Measurements from ENCODE around the gene TMEM171.
A peak's percentile ranks its signal among the peaks of the same experiment; 100 is the strongest.

TMEM171 gene

DNA sequence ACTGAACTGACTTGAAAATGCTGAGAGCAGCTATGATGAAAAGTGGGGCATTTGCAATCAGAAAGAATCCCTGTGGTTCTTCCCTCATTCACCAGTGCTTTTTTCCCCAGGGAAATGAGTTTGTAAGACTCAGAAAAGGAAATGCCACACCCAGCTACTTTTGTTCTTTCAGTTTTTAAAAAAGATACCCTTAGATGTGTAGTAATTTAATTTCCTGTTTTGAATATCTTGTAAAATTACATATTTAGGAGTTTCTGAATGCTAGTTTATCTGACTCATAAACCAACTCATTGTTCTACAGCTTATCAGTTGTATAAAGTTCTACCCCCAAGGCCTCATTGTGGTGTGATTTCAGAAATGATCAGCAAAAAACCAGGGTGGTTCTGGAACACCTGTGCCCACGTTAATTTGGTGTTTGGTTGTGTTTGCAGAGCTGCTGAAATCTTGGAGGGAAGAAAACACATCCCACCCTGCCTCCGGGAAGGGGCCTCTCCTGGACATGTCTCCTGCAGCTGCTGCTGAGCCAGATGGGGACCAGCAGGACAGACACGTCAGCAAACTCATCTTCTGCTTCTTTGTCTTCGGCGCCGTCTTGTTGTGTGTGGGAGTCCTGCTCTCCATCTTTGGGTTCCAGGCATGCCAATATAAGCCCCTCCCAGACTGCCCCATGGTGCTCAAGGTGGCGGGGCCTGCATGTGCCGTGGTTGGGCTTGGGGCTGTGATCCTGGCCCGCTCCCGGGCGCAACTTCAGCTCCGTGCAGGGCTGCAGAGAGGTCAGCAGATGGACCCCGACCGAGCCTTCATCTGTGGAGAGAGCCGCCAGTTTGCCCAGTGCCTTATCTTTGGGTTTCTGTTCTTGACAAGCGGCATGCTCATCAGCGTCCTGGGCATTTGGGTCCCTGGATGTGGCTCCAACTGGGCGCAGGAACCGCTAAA is 2.8 kb downstream of the TMEM171 start:
- no peak for DNase-seq

DNA sequence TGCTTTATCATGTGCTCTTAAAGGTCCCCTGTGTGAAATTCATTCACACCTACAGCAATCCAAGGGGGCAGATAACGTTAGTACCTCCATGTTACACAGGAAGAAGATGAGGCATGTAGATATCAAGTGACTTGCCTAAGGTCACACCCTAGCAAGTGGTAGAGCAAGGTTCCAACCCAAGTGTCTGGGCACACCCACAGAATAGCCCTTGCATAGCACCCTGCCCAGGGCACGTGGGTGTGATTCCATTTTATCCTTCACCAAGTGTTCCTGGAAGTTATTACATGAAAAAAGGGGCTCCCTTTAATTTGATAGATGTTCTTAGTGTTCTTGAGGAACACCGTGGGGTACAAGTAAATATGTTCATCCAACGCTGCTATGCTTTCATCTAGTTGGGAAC is 4.9 kb downstream of the TMEM171 start:
- no peak for DNase-seq

DNA sequence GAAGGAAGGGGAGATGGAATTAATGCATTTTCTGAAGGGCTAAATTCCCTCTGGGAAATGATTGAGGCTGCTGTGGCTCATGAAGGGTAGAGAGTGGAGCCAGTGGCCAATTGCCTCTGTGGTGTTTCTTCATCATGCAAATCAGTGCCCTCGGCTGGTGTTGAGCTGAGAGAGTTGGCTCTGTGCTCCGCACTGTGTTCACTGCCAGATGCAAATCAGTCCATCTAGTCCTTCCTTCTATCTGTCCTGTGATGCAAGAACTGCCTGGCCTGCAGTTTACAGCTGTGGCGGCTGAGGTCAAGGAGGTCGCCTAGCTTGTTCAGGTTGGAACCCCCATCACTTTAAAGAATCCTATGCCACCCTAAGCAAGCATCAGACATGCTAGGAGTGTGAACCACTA is 6.0 kb downstream of the TMEM171 start:
- DNase-seq: no peak

DNA sequence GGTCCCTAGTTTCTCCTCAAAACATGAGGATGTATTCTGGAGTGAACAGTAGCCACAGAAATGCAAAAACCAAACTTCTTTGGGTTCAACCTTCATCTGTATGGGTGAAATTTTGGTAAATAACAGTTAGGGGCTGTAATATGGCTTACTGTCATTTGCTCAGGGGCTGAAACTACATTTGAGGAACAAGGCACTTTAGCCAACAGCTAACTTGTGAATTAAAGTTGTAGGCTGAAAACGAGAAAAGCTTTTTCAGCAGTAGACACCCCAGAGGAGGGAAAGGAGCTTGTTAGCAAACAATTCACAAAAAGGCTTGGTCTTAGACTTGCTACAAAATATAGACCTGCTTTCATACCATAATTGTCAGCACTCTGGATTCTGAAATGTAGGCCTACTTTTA is 6.6 kb downstream of the TMEM171 start:
- no peak for DNase-seq

DNA sequence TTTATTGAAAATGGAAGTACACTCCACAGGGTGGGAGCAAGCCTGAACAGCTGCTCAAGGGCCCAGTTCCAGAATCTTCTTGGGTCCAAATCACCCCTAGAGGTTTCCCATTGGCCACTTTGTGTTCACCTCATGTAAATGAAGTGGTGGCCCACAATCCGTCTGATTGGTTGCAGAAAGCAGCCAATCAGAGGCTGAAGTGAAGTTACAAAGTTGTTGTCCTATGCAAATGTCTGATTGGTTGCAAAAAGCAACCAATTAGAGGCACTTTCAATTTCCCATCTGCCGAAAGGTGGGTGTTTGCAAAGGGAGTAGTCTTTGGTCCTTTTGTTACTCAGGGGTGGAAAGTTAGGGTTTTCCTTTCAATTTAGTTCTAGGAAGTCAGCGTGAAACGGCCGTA is 8.8 kb downstream of the TMEM171 start:
- no peak for DNase-seq

DNA sequence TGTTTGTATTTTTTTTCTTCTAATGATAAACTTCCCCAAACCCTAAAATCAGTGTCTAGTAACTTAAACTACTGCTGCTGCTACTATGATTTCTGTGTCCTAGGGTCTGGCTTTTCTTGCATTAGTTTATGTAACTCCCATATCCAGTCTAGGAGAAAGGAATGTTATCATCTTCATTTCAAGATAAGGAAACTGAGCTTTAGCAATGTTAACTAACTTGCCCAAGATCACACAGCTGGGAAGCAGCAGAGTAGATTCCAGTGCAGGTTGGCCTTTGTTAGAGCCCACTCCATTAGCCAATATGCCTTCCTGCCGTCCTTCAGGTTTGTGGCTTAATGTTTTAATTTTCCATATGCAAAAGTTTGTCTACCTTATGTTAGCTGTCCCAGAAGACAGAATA is 10.4 kb downstream of the TMEM171 start:
- no peak for DNase-seq

DNA sequence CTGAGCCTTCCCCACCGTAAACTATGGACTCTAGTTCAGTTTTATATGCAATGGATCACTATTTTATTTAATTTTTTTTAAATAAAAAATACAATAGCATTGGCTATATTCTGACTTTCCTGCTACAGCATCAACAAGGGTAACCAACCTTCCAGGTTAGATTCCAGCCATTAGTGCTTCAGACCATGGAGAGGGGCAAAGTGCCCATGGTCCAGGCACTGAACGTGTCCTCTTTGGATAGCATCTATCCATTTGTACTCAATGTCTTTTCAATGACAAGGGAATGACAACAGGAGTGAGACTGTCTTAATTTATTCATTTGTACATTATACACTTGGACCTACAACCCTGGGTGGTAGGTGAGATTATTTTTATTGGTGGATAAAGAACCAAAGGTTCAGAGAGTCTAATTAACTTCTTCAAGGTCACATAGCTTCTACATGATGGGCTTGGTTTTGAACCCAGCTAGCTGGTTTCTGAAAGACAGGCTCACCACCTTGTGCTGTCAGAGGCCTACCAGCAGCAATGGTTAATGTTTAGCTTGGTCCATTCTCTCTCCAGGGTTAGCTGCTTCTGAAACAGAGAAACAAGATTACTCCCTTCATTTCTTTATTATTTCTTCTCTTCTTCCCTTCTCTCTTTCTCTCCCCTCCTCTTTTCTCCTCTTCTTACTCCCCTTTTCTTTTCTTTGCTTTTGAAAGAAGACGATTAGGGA is 11.5 kb downstream of the TMEM171 start:
- no peak for DNase-seq

DNA sequence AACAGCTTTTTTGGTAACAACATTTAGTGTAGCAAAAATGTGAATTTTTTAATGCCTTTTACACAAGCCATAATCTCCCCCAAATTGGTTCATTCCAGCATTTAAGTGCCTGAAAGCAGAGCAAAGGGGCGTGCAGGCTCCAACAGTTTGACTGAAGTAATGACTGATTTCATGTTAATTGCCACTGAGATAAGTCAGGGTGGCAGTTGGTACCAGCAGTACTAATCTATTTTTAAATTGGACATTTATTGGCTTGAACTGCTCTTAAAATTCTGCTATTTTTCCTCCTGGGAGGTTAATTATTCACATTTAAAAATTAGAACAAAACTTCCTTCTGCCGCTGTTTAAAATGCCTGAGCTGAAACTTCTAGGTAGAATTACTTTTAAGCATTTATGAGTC is 12.4 kb downstream of the TMEM171 start:
- no peak for DNase-seq

DNA sequence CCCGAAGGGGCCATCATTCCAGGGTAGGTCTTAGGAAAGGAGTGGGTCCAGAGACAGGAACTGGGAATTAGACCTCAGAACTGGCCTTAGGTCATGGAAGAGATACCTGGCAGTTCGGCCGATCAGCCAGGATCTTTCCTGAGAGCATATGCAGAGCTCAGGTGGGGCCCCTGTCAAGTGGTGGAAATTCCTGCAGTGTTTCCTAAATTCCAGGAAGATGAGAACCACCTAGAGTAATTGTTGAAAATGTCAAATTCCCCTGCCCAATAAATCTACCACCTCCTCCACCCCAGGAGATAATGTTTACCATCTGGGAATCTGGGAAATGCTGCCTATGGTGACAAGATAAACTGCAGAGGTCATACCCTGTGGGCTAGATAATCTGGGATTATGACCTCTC is 14.6 kb downstream of the TMEM171 start:
- DNase-seq: no peak

DNA sequence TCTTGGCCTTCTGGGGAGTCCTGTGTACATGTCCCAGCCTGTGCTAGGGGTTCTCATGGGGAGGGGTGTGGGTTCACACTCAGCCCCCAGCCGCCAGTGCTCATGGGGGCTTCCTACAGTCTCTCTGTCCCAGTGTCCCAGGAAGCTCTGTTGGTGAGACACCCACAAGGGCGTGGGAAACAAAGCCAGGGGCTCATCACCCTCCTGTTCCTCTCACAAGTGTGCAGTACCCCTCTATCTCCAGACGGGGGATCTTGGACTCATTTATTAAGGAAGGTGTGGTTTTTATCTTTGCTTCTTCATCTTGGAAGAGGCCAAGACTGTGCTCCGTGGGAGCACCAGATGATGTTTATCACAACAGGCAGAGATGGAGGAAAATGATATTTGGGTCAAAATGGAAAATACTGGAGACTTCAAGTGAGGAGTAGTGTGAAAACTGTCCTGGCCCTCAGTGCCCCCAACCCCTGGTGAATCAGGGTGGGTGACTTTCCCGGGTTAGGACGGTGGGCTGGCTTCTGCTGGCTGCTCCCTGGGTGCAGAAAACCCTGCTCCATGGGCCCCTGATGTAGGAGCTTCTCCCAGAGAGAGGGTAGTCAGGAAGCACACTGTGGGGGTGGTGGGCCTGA is 15.2 kb downstream of the TMEM171 start:
- peak; percentile 27 for DNase-seq

DNA sequence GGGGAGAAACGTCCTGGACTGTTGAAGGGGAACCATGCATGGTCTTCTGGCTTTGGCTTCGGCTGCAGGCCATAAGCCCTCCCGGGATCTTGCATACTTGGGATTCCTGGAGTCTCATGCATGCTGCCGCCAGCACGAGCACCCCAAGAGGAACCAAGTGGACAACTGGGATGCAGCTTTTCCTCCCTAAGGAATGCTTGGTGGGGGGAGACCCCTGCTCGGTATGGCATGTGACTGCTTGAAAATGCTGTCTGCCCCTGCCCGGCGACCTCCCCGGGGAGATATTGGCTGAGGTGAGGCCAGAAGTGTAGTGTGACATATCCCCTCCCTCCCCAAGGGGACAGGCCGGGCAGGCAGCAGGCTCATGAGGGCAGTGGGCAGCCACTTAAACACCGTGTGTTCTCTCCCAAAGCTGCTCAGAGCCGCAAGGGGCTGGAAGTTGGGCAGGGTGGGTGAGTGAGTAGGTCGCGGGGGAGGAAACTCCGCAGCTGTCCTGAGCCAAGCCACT is 15.7 kb downstream of the TMEM171 start:
- no peak for DNase-seq

DNA sequence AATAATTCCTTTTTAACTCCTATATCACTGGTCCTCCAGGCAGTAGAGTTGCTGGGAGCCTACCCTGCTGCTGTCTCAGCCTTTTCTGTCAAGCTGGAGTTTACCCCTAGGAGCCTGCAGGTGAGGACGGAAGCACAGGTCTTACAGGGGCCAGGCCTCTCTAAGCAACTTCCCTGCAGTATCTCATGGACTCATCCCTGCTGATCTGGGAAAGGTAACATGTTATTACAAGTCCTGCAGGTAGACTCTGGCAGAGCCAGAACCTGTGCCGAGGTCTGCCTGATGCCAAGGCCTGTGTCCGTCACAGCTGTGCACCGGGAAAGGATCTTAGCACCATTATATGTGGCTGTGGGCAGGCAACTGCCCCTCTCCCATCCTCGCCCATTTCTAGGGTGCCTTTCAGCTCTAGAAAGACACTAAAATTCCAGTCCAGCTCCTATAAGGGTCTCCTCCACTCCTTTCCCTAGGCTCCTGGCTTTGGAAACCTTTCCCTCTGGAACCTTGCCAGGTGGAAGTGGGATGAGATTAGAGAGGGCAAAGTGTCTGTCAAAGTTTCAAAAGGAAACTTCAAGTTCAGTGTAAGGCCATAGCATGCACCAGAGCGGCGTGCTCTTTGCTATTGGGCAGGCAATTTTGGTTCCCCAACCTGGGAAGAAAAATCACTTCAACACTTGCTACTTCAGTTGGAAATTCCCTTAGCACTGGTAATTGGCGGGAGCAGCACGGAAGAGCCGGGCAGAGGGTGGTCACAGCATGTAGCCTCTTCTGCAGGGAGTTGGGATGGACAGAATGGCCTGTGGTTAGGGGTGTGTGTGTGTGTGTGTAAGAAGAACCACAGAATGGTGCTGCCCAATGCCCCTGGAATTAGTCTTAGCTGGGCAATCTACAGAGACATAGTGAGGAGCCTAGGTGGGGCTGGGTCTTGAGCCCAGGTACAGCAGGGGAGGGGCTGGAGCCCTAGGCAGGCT is 17.5 kb downstream of the TMEM171 start:
- DNase-seq: no peak

DNA sequence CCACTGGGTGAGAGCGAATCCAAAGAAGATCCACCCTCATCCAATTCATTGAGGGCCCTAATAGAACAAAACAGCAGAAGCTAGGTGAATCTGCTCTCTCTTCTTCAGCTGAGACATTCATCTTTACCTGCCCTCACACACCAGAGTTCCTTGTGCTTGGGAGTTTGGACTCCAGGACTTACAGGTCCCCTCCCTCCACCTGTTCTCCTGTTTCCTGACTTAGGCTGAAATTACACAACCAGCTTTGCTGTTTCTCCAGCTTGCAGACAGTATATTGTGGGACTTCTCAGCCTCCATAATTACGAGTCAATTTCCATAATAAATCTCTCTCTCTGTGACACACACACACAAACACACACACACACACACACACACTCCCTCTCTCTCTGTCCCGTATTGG is 19.1 kb downstream of the TMEM171 start:
- no peak for DNase-seq

DNA sequence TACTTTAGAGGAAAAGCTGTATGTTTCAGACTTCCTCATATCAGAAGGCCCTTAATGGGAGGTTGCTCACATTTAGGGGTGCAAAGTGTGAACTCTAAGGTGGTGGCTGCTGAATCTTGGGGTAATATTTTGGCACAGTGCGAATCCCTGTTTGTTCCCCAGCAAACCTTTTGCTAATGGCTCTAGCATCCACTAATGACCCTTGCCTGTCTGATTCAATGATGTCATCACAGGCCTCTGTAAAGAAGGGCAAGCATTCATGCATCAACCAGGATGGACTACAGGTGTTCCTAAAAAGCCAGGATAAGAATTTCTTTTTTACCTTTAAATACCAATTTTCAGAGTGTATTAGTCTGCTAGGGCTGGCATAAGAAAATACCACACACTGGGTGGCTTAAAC is 20.4 kb downstream of the TMEM171 start:
- DNase-seq: no peak

DNA sequence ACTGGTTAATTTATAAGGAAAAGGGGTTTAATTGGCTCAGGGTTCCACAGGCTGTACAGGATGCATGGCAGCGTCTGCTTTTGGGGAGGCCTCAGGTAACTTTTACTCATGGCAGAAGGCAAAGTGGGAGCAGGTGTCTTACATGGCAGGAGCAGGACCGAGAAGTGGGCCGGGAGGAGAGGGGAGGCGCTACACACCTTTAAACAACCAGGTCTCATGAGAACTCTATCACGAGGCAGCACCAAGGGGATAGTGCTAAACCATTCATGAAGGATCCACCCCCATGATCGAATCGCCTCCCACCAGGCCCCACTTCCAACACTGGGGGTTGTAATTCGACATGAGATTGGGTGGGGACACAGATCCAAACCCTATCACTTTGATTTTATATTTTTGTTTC is 21.7 kb downstream of the TMEM171 start:
- no peak for DNase-seq

DNA sequence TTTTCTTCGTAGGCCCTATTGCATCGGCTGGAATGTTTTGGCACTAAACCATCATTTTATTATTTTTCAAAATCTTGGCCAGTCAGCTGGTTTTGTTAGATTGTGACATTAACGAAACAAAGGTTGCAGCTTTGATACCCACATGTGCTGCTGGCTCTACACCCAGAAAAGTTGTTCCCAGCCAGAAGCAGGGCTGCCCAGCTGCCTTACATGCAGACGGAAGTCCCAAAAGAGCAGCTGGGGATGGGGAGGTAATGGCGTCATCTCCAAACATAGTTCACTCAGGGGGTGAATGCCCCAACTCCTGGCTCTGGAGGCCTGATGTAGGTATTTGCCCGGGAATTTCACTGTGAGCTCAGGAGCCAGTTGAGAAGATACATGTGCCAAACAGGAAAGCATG is 23.3 kb downstream of the TMEM171 start:
- no peak for DNase-seq

DNA sequence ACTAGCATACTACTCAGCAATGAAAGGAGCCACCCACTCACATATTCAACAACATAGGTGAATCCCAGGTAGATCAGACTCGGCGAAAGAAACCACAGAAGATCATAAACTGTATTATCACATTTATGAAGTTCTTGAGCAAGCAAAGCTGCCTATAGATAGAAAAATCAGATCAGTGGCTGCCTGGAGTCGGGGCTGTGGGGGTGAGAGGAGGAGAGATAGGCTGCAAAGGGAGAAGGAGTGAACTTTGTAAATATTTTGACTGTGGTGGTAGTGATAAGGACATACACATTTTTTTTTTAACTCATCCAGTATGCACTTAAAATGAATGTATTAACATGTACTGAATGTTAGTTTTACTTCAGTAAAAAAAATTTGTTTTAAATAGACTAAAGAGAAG is 29.2 kb downstream of the TMEM171 start:
- no peak for DNase-seq

DNA sequence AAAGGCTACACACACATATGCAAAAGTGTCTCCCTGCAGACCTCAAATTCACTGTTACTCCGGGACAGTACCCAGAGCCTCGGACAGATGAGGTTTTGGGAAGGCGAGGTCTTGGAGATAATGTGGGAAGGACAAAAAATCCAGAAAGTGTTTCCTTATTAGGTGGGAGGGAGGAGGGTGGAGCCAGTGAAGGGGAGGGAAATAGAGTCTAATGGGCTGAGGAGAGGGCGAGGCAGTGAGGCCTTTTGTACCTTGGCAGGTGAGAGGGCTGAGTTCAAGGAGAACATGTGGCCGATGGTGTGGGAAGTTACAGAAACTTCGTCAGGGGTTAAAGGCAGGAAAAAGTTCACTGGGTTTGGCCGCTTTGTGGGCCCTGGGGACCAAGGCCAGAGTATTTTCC is 30.5 kb downstream of the TMEM171 start:
- DNase-seq: no peak

DNA sequence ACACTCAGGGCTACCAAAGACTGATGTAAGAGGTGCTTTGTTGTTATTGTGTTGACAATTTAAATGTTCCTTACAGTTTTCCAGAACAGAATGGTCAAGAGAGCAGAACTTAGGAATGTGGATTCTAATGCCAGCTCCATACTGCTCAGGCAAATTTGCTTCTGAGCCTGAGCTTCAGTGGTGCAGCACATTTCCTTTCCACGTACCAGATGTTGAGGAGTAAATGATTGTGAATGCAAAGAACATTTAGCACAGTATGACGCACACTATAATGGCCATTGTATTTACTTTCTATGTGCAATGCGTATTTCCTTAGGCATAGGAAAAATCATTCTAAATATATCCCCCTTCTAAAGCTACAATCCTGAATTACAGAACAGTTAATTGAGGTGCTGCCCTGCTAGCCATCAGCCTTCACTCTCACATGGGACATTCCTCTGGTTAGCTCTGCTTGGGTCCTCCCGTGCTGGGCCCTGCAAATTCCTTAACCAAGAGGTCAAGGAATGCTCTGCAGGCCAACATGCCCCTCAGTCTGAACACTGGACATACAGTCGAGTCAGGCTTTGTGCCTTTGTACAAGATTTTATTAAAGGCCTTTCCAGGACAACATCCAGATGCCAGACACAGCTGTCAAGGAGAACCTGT is 31.5 kb downstream of the TMEM171 start:
- no peak for DNase-seq

DNA sequence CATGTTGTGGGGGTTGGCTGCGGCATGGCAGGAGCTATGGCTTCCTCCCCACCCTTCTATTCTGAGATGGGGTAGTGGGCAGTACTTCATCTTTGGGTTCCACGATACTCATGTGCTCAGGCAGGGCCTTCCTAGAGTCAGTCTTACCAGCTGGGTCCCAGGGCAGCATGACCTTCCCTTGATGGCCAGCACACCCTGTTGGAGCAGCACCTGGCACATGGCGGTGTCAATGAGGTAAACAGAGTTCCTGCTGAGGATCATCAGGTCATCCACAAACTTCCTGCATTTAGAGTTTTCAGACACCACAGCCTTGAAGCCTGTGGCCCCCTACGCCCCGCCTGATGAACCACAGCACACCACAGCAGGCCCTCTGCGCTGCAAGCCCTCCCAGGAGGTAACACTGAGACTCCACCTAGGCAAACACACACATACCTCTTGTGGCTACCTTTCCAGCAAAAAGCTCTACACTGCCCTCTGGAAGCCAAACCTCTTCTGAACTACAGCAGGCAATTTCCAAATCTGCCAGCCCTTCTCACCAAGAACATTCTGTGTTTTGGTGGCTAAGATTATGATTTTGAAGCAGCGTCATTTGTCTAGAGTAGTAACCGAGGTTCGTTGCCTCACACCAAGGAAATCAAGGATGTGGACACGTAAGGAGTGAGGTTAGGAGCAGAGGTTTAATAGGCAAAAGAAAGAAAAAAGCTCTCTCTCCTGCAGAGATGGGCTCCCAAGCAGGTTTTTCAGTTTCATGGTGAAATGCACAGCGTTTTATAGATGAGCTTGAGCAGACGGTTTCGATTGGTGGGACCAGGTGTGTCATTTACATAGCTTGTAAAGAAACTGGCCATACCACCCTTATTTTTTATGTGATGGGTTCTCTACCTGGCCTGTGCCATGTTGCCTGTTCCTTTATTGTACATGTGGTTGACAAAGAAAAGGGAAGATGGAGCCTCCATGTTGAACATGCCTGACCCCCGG is 32.3 kb downstream of the TMEM171 start:
- DNase-seq: no peak

DNA sequence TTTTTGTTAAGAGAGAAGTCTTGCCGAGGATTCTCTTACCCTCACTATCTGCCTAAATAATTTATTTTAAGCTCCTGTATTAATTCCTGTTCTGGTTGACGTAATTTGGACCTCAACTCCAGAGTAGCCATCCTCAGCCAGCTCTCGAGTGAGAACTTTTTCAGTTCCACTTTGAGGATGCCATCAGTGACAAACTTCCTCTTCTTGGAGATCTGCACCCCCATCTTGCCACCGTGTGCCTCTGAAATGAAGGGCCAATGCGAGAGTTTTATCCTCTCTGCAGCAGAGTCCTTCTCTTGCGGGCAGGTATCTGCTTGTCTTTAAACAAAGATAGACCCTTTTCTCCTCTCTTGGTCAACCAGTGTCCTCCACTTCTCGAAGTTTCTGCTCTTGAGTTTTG is 33.1 kb downstream of the TMEM171 start:
- no peak for DNase-seq

Data from NCI-H1092 treated with DMSO at 0.1 percent for 48 hours (cell line).